H7 (cell line): Measurements from ENCODE around the gene DOK7. TPM values are rescaled to one million over a fixed set of nuclear protein-coding genes. Genes with fewer than 3 reads are reported as not detected.

Experiments
- DNase-seq: peaks from one replicate; pipeline ENCODE4 v3.0.0; 2012
- H3K27me3 ChIP-seq: 2 replicates; pipeline ENCODE4 v1.6.0; 2011; ENCODE audit warnings: mild to moderate bottlenecking, low read length; ENCODE audit not compliant: control insufficient read depth, insufficient read depth
- H3K36me3 ChIP-seq: replicated peaks from 2 replicates; pipeline ENCODE4 v1.5.1; 2011; ENCODE audit warnings: low read length; ENCODE audit not compliant: control insufficient read depth, insufficient read depth
- H3K4me3 ChIP-seq: 2 replicates; pipeline ENCODE4 v1.5.1; 2011; ENCODE audit warnings: low read depth, mild to moderate bottlenecking, control low read depth, low read length, moderate library complexity; ENCODE audit not compliant: insufficient read depth
- total RNA-seq: library from RNA; depleted of rRNA; stranded (reverse); fragments of >200 nt; shearing (Covaris generic); gene quantifications from 2 replicates; pipeline ENCODE4 v1.2.3, GENCODE V29; 2014

Gene DOK7
- total RNA-seq, 1 experiment from 2014 or later = 0.73 TPM

- Histone ChIP-seq H3K36me3 (no peaks in the 10 kb centered on the region; the same call in 1 of the 2 replicates), H3K4me3 (no peak overlapping the region), H3K27me3 (no peaks in the 10 kb centered on the region)
- no peak for DNase-seq
Measured at GRCh38 chr4:3435686-3435956, 27.5 kb upstream of the DOK7 start.

DNA sequence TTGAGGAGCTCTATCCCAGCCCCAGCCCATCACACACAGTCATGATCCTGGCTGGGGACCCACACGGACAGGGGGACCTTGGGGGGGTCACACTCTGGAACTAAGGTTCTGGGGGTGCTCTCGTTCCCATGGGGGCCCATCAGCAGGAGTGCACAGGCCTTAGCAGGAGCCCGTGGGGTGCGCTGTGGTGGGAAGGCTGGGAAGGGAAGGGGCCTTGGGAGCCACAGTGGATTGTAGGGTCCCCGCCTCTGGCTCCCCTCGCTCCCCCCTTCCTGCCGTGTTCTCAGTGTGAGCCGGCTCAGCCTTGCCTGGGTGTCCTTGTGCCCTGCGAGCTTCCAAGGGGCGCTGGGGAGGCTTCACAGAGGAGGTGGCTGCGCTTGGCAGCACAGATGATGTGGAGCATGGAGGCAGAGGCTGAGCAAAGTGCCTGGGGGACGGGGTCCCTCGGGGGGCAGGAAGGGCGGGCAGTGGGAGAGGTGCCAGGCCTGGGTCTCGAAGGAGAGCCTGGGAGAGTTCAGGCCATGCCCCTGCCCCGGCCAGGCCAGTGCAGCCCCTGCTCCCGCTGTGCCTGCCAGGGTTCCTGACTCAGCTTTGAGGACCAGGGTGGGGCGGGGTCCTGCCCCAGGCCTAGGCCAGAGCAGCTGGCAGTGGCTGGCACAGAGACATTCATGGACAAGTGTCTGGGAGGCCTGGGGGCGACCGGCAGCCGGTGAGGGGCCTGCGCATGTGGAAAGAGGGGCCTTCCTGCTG lies 26.9 kb upstream of the DOK7 start:
- DNase-seq = no peak
- Histone ChIP-seq H3K4me3 (no peak overlapping the region), H3K27me3 (no peaks in the 10 kb centered on the region), H3K36me3 (no peaks in the 10 kb centered on the region)

DNA sequence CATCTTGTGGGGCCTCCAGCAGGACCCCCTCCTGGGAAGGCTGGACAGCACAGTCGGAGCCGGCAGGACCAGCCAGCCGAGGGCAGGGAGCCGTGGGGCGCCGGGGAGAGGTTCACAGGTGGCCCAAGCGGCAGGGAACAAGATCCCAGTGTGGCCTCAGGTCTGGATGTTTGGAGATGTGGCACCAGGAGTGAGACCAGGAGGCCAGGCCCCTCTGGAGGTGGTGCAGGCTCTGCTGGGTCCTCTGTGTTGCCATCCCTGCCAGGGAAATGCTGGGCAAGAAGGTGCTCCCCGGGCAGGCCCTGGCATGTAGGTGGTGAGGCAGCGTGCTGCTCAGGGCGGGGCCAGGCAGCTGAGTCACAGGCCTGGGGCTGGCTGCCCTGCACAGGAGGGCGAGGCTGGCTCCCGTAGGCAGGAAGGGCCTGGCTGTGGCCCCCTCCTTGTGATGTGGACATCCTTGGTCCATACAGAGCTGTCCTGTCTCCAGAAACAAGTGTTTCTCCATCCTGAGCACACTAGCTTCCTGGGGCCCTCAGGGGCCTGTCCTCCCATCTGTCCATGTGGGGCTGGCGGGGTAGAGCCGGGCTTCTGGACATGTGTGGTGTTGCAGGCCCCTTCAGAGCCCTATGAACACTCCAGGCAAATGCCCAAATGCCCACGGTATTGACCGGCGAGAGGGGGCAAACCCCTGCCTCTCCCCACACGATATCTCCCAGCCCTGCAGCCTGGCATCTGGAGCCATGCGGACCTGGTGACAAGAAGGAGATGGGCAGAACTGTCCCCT lies 26.1 kb upstream of the DOK7 start:
- no peaks in the 10 kb centered on the region for H3K27me3 ChIP-seq
- DNase-seq = no peak
- no peak overlapping the region for H3K4me3 ChIP-seq
- H3K36me3 ChIP-seq = no peaks in the 10 kb centered on the region

- DNase-seq = no peak
- H3K36me3 ChIP-seq = no peaks in the 10 kb centered on the region
- no peaks in the 10 kb centered on the region for H3K27me3 ChIP-seq
Measured at GRCh38 chr4:3437582-3437936, 25.5 kb upstream of the DOK7 start.

DNA sequence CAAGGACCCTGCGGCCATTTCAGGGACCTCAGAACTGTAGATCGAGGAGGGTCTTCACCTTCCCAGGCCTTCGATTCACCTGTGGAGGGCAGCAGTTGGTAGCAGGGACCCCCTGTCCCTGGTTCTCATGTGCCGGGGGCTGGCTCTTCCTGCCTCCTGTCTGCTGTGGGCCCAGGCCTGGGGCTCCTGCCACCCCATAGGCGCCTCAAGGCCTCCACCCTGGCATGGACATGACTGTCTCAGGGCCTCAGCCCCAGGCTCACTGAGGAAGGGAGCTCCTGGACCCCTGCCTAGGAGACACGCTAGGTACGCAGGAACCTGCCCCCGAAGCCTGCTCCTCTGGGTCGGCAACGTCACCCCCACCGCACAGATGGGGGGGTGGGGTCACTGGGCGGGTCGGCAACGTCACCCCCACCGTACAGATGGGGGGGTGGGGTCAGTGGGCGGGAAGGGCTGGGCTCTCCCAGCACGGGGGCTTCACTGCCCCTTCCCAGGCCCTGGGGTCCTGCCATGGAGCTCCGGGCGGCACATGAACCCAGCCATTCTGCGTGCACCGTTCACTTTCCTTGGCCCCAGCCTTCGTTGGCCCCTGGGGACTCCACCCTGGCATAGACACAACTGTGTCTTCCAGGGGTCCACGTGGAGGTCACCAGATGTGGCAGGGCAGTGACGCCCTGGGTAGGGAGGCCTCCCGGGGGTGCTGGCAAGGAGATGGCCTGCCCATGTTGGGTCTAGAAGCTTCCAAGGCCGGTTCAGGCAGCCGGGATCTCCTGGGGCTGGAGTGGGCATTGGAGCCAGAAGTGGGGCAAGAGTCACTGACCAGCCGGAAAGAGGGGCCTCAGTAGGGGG lies 24.9 kb upstream of the DOK7 start:
- DNase-seq = no peak
- no peaks in the 10 kb centered on the region for H3K27me3 ChIP-seq
- H3K4me3 ChIP-seq = no peak overlapping the region
- no peaks in the 10 kb centered on the region for H3K36me3 ChIP-seq

More at GRCh38 chr4:3437582-3437936, 25.5 kb upstream of the DOK7 start:
- H3K4me3 ChIP-seq = no peak overlapping the region

GRCh38 chr4:3438847-3439180 lies 24.3 kb upstream of the DOK7 start:
- DNase-seq = no peak
- Histone ChIP-seq H3K27me3 (no peaks in the 10 kb centered on the region), H3K4me3 (no peak overlapping the region)

DNA sequence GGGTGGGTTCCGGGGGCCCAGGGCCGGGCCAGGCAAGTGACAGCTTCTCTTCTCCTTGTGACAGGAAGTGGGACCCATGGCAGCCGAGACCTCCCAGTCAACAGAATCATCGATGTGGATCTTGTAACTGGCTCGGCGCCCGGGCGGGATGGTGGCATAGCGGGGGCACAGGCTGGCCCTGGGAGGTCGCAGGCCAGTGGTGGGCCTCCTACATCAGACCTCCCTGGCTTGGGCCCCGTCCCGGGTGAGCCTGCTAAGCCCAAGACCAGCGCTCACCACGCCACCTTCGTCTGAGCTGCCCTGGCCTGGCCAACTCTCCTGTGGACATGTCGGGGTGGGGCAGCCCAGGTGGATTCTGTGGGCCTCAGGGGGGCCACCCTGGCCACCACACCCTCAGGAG lies 23.7 kb upstream of the DOK7 start:
- H3K36me3 ChIP-seq = no peaks in the 10 kb centered on the region
- no peak overlapping the region for H3K4me3 ChIP-seq
- H3K27me3 ChIP-seq = no peaks in the 10 kb centered on the region
- no peak for DNase-seq

More at GRCh38 chr4:3438847-3439180, 24.3 kb upstream of the DOK7 start:
- no peaks in the 10 kb centered on the region for H3K36me3 ChIP-seq

DNA sequence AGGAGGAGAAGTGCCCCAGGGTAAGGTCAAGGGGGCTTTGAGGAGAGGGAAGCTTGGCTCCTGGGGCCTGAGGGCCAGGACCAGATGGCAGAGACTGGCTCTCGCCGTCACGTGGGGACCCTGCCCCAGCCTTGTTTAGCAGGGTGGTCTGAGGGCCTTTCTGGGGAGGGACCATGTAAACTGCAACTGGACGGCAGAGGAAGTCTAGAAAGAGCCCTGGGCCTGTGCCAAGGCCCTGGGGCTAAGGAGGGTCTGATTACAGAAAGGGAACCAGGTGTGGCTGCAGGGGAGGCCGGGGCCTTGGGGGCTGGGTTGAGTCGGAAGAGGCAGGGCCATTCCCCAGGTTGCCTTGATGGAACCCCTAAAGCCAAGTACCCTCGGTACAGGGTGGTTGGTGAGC lies 23.1 kb upstream of the DOK7 start:
- Histone ChIP-seq H3K27me3 (no peaks in the 10 kb centered on the region), H3K4me3 (no peak overlapping the region), H3K36me3 (no peaks in the 10 kb centered on the region)
- DNase-seq = no peak

GRCh38 chr4:3440979-3441500 lies 22.1 kb upstream of the DOK7 start:
- Histone ChIP-seq H3K27me3 (no peaks in the 10 kb centered on the region), H3K4me3 (no peak overlapping the region), H3K36me3 (no peaks in the 10 kb centered on the region)
- DNase-seq = peak; percentile 72

DNA sequence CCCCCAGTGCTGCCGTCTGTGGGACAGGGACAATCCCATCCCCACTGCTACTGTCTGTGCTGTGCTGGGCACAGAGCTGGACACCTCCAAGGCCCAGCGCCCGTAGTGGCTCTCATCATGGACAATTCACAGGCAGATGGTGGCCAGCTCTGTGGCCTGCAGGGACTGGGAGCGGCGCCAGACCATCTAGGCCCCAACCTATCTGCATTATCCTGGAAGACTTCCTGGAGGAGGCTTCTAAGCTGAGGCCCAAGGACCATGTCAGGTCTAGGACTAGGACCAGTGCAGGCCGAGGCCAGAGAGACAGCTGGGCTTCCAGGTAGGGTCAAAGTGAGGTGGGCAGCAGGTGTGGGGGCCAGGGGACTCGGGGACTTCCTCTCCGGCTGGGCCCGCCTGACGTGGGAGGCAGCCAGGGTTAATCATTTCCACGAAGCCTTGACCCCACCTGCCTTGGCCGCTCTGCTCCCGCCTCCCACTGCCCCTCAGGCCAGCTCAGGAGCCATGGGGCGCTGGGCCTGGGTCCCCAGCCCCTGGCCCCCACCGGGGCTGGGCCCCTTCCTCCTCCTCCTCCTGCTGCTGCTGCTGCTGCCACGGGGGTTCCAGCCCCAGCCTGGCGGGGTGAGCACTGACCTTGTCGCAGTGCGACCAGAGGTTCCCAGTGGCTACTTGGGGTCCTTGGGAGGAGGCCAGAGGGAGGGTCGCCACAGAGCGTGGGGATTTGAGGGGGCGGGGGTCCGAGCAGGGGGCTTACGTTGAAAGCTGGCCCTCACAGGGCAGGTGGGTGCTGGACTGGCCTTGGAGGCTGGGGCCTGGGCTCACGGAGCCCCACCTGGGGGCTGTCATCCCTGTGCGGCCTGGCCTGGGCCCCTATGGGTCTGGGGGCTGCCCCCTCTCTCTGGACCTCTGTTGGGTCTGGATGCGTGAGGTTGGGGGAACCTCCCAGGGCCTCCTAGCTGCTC lies 21.3 kb upstream of the DOK7 start, which contains the start of gene HGFAC:
TSS of gene HGFAC (plus strand) at position 468 of the 959 bp plus-strand sequence. CDS start at position 502, 34 bp downstream.
- Histone ChIP-seq H3K27me3 (no peaks in the 10 kb centered on the region), H3K36me3 (no peaks in the 10 kb centered on the region), H3K4me3 (no peak within 1 kb of the TSS)
- DNase-seq = peak; percentile 69

GRCh38 chr4:3442460-3442958 lies 20.6 kb upstream of the DOK7 start:
- peak; percentile 65 for DNase-seq

GRCh38 chr4:3442959-3443749 lies 20.0 kb upstream of the DOK7 start:
- H3K4me3 ChIP-seq = no peak overlapping the region
- no peaks in the 10 kb centered on the region for H3K36me3 ChIP-seq
- no peaks in the 10 kb centered on the region for H3K27me3 ChIP-seq
- DNase-seq = peak; percentile 99

More at GRCh38 chr4:3442460-3442958, 20.6 kb upstream of the DOK7 start:
- Histone ChIP-seq H3K36me3 (no peaks in the 10 kb centered on the region), H3K4me3 (no peak overlapping the region), H3K27me3 (no peaks in the 10 kb centered on the region)

GRCh38 chr4:3443750-3444309 lies 19.3 kb upstream of the DOK7 start:
- Histone ChIP-seq H3K27me3 (no peaks in the 10 kb centered on the region), H3K4me3 (no peak overlapping the region), H3K36me3 (no peaks in the 10 kb centered on the region)
- no peak for DNase-seq
